Stimulated activated CD4-positive, alpha-beta T cell treated with anti-CD3 and anti-CD28 coated beads, Interleukin-4, amount 100 ng/mL, for 1 hour (primary cell): ENCODE results near the gene VSX1.

Source experiments
- DNase-seq: peaks from one replicate; pipeline ENCODE4 v3.0.0-alpha.2; 2020

Gene VSX1

GRCh38 chr20:25051386-25052155 is 30.4 kb downstream of the VSX1 start:
- DNase-seq = no peak

GRCh38 chr20:25050501-25051350 is 31.2 kb downstream of the VSX1 start:
- no peak for DNase-seq

- no peak for DNase-seq
Measured at GRCh38 chr20:25050082-25050481, 31.9 kb downstream of the VSX1 start.

- no peak for DNase-seq
Measured at GRCh38 chr20:25049261-25050060, 32.5 kb downstream of the VSX1 start.

GRCh38 chr20:25048519-25048952 is 33.4 kb downstream of the VSX1 start:
- DNase-seq = no peak

GRCh38 chr20:25047766-25048165 is 34.2 kb downstream of the VSX1 start:
- no peak for DNase-seq

- no peak for DNase-seq
Measured at GRCh38 chr20:25046736-25047666, 34.9 kb downstream of the VSX1 start.

GRCh38 chr20:25046181-25046641 is 35.7 kb downstream of the VSX1 start:
- DNase-seq = no peak

- no peak for DNase-seq
Measured at GRCh38 chr20:25045343-25045712, 36.6 kb downstream of the VSX1 start.

- no peak for DNase-seq
Measured at GRCh38 chr20:25044660-25045342, 37.1 kb downstream of the VSX1 start.

- no peak for DNase-seq
Measured at GRCh38 chr20:25044261-25044560, 37.7 kb downstream of the VSX1 start.

GRCh38 chr20:25043499-25044260 is 38.3 kb downstream of the VSX1 start:
- DNase-seq = no peak

- peak; percentile 23 for DNase-seq
Measured at GRCh38 chr20:25042531-25043498, 39.1 kb downstream of the VSX1 start.

- no peak for DNase-seq
Measured at GRCh38 chr20:25041813-25042530, 40.0 kb downstream of the VSX1 start.

- DNase-seq = no peak
Measured at GRCh38 chr20:25040438-25040831, 41.5 kb downstream of the VSX1 start.

- no peak for DNase-seq
Measured at GRCh38 chr20:25039697-25040437, 42.1 kb downstream of the VSX1 start.

- no peak for DNase-seq
Measured at GRCh38 chr20:25038591-25039015, 43.3 kb downstream of the VSX1 start.

GRCh38 chr20:25038103-25038410 is 43.9 kb downstream of the VSX1 start:
- DNase-seq = no peak
